ENCODE data around the gene CREBBP.

Gene CREBBP

DNA sequence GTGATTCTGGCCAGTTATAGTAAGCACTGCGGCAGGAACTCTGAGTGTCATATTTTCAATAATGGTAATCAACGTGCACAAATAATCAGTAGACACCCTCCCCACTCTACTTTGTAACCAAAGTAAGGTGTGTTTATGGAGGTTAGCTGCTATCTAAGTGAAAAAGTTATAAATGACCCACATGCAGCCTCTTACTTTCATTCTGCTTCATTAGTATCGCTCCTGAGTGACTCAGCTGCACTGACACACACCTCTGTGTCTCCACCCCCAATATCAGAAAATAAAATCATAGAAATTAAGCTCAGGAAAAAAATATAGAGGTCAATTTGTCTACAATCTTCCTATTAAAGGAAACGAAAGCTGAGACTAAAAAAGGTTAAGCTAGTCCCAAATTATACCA lies 99.1 kb downstream of the CREBBP start:
- H3K4me3 ChIP-seq (ENCODE audit: low read depth, low read length) = no peak overlapping the region
- DNase-seq (ENCODE audit: low read depth) = no peak
- no peak for TF ChIP-seq CTCF (IDR thresholded peaks at IDR 0.05; ENCODE audit: low read depth, low read length, missing control alignments)

- TF ChIP-seq CTCF (IDR thresholded peaks at IDR 0.05; ENCODE audit: low read depth, low read length, missing control alignments) = no peak
- H3K4me3 ChIP-seq (ENCODE audit: low read depth, low read length) = no peak overlapping the region
- DNase-seq (ENCODE audit: low read depth) = no peak
Measured at GRCh38 chr16:3780570-3780969, 99.9 kb downstream of the CREBBP start.

DNA sequence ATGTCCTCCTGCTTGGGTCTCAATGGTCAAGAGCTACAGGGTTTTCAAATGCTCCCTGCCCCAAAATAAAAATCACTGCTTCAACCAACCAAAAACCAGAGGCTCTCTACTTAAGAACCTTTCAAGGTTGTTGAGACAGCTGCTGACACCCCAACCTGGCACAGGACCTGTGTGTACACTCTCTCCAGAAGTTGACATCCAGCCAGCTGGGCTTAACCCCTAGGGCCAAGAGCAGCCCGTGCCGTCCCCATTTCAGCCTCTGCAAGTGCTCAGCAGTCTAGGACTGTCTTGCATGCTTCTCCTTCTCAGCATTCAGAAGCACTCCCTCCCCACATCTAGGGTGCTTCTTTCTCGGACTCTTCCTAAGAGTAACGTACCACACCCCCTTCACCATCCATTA lies 104.2 kb downstream of the CREBBP start:
- no peak overlapping the region for H3K4me3 ChIP-seq (ENCODE audit: low read depth, low read length)
- DNase-seq (ENCODE audit: low read depth) = no peak
- TF ChIP-seq CTCF (IDR thresholded peaks at IDR 0.05; ENCODE audit: low read depth, low read length, missing control alignments) = no peak

GRCh38 chr16:3774819-3775218 lies 105.7 kb downstream of the CREBBP start:
- DNase-seq (ENCODE audit: low read depth) = no peak
- no peak overlapping the region for H3K4me3 ChIP-seq (ENCODE audit: low read depth, low read length)
- no peak for TF ChIP-seq CTCF (IDR thresholded peaks at IDR 0.05; ENCODE audit: low read depth, low read length, missing control alignments)

DNA sequence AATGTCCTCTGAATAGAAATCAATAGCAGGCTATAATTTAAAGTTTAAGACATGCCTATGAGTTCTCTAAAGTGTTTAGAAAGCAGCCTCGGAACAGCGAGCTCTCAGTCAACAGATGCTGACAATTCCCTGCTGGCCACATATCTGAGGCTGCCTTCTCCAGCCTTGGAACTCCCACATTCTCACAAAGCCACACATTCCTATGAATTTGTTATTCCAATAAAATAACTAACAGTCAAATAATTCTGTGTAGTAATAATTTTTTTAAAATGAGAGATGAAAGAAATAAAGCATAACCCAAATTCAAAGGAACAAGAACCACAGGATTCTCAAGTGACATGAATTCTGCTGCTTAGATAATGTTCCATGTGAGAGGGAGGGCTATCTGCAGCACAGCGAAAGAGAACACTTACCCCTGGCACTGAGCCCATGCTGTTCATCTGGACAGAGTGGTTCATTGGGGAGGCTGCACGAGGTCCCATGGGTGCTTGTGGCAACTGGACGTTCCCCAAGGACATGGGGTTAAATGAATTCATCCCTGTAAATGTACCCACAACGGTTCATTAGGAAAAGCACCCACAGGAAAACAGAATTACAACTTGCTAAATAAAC lies 106.3 kb downstream of the CREBBP start:
- TF ChIP-seq CTCF (IDR thresholded peaks at IDR 0.05; ENCODE audit: low read depth, low read length, missing control alignments) = no peak
- H3K4me3 ChIP-seq (ENCODE audit: low read depth, low read length) = no peak overlapping the region
- no peak for DNase-seq (ENCODE audit: low read depth)

DNA sequence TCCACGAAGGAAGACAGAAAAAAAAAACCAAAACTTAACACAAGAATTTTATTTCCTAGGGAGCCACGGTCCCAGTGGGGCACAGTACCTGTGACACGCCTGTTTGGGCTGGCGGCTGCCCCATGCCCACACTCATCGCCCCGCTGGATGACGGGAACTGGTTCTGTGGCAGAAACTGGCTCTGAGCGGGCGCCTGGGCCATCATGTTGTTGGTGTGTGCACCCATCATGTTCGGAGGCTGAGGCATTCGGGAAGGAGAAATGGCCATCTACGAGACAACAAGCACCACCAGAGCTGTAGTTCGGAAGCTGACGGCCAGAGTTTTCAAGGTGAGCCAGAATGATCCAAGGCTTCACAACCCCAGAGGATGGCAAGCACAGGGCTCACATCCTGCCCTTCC lies 106.8 kb downstream of the CREBBP start:
- no peak for TF ChIP-seq CTCF (IDR thresholded peaks at IDR 0.05; ENCODE audit: low read depth, low read length, missing control alignments)
- DNase-seq (ENCODE audit: low read depth) = no peak
- no peak overlapping the region for H3K4me3 ChIP-seq (ENCODE audit: low read depth, low read length)

- no peak overlapping the region for H3K4me3 ChIP-seq (ENCODE audit: low read depth, low read length)
- DNase-seq (ENCODE audit: low read depth) = no peak
- TF ChIP-seq CTCF (IDR thresholded peaks at IDR 0.05; ENCODE audit: low read depth, low read length, missing control alignments) = no peak
Measured at GRCh38 chr16:3771513-3771912, 109.0 kb downstream of the CREBBP start.
